GM18868 (cell line): ENCODE data around the gene CFTR.
A peak's percentile ranks its signal among the peaks of the same experiment; 100 is the strongest.
"Not testable (repeated sequence)": the region's sequence is repeated elsewhere in the genome, so short reads cannot be mapped to it uniquely, and the experiment has no call there.

Source experiments
- ATAC-seq: cut with Tn5 transposase; IDR thresholded peaks from one replicate; pipeline ENCODE4 v1.9.1; 2021; ENCODE audit warnings: mild to moderate bottlenecking, moderate library complexity; ENCODE audit not compliant: unreplicated experiment

Gene CFTR

DNA sequence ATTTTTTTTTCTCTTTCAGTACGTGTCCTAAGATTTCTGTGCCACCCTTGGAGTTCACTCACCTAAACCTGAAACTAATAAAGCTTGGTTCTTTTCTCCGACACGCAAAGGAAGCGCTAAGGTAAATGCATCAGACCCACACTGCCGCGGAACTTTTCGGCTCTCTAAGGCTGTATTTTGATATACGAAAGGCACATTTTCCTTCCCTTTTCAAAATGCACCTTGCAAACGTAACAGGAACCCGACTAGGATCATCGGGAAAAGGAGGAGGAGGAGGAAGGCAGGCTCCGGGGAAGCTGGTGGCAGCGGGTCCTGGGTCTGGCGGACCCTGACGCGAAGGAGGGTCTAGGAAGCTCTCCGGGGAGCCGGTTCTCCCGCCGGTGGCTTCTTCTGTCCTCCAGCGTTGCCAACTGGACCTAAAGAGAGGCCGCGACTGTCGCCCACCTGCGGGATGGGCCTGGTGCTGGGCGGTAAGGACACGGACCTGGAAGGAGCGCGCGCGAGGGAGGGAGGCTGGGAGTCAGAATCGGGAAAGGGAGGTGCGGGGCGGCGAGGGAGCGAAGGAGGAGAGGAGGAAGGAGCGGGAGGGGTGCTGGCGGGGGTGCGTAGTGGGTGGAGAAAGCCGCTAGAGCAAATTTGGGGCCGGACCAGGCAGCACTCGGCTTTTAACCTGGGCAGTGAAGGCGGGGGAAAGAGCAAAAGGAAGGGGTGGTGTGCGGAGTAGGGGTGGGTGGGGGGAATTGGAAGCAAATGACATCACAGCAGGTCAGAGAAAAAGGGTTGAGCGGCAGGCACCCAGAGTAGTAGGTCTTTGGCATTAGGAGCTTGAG lies at the start of gene CFTR:
TSS of gene CFTR (plus strand) at position 801 of the 830 bp plus-strand sequence. CDS start 70 bp downstream, outside the sequence.
- no peak for ATAC-seq

DNA sequence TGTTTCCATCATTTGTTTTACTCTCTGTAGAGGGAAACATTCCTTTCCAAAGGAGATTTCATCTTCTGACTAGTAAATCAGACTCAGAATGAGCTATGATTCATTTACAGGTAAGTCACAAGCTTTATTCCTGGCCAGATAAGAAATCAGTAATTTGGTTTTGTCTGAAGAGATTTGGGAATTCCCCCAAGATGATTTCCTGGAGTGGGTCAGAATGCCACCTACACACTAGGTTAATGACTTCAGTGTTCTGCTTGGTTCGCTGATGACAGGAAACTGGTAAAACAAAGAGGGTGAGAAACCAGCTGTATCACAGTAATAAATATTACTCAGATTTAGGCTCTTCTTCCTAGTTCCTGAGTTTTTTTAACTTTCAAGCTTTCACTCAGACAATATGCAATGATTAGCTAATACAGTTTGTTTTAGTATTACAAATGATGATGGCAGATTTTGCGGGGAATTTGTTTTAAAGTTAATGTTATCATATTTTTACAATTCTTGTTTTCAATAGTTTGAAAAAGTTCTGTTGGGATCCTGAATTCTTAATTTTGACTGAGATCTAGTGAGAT lies 44.3 kb upstream of the CFTR start:
- ATAC-seq = peak; percentile 99

DNA sequence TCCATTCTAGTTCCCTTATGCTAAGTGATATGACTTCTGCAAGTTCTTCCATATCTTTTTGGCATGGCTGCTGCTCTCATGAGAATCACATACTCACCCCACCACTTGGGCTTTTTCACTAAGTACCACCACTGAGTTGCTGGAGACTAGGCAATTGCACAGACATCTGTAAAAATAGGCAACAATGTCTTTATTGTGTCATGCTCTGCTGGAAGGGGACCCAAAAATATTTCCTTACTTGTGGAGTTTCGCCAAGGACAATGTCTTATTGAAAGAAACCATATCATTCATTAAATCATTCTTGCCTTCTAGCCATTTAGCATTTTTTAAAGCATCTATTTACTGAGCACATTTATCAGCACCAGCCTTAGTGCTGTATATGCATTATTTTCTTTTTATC lies 35.2 kb upstream of the CFTR start:
- no peak for ATAC-seq

DNA sequence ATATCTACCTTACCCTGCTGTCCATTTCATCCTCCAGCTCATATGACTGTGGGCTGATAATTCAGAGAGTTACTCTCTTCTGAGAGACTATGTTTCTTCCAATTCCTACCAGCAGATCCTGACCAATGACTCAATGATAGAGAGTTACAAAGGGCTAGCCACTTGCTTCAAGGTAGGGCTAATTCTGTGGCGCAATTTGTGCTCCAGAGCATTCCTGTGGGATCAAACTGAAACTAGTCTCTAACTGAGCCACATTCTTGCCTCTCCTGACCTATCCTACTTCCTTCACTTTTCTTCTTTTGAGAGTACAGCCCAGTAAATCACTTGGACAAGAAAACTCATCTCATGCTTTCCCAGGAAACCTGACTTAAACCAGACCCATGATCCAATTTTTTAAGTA lies 34.6 kb upstream of the CFTR start:
- ATAC-seq = no peak

DNA sequence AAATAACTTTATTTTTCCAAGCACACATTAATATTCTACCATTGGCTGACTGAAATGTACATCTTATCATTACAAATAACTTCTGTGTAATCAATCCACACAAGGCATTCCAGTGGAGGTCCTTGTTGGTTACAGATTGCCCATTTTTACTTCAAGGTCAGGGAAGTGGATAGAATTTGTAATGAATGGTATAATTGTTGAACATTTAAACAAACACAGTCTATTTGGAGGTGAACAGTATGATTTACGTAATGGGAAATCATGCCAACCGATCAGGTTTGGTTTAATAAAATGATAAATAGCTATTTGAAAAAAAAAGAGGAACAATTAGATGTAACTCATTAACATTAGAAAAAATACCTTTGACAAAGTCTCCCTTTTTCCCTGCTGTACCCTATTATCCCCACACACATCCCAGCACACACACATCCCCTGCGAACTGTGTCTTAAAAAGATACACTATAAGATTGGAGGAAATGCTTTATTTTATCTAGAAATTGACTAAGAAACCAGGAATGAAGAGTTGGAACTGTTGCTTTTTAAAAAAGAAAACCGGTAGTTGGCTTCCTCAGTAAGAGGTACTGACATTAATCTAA lies 33.5 kb upstream of the CFTR start:
- ATAC-seq = no peak

- no peak for ATAC-seq
Measured at GRCh38 chr7:117448655-117449054, 31.2 kb upstream of the CFTR start.

DNA sequence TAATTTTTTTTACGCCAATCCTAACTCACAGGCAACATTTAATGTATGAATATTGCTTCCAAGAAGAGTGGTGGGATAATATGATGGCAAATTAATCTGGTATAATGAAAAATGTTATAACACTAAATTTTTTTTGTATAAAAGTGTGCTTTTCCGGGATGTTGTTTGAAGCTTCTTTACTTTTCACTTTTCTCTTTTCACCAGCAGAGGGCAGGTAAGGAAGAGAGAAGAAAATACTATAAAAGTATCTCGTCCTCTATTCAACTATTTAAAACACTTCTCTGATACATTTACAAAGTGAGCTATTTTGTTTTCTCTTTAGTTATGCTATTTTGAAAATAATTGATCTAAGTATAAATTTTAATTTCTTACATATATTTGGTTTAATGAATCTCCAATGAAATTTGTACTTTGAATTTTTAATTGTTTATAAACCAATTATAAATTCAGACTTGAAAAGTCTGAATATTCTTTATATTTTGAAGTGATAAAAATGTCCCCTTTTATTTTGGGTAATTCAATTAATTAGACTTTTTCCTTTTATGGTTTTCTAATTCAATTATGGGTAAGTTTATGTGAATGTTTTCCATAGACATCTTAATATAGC lies 20.7 kb upstream of the CFTR start:
- ATAC-seq = peak; percentile 49

GRCh38 chr7:117459735-117460134 lies 20.1 kb upstream of the CFTR start:
- no peak for ATAC-seq

- ATAC-seq = not testable (repeated sequence)
Measured at GRCh38 chr7:117460815-117461214, 19.0 kb upstream of the CFTR start.

GRCh38 chr7:117468174-117468573 lies 11.7 kb upstream of the CFTR start:
- no peak for ATAC-seq

DNA sequence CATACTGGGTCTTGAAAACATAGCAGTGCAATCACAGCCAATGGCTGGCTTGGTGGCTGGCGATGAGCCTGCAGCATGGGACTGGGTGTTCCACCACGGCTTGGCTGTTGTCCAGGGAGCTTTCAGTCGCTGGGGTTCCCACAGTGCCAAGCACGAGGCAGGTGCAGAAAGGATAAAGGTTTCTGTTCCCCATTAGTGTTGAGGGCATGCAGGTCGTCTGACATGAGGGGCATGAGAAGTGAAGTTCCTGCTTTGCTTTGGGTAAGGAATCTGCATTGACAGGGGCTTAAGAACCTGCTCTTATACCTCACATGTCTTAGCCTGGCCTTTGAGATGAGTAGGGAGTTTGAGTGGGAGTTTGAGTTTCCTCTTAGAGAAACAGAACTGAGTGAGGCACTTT lies 9.0 kb upstream of the CFTR start:
- peak; percentile 77 for ATAC-seq

GRCh38 chr7:117472335-117472734 lies 7.5 kb upstream of the CFTR start:
- peak; percentile 52 for ATAC-seq

DNA sequence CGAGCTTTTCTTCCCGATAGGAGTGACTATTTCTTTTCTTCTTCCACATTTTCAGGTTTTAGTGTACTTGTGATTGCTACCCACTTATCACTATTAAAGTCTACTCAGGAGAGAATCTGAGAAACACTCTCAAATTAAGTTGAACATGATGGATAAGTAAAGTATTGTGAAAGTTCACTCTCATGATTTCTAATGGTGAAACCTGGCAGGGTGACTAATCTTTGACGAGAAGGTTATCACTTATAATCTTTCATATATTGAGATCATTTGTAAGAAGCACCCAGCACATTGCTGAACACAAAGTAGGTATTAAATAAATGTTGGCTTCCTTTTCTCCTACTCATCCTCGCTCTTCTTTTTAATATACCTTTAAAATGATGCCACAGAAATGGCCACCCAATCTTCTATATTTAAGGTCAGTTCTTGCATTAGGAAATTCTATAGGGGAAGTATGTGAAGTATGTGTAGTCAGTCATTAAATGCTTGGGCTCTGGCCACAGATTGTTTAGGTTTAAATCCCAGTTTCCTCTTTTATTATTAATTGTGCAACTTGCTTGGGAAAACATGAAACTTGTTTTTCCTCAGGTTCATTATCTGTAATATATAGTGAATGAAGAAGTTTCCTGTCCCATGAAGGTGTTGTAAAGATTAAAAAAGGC lies 3.1 kb upstream of the CFTR start:
- no peak for ATAC-seq

GRCh38 chr7:117478836-117479224 lies 995 bp upstream of the CFTR start:
- ATAC-seq = no peak

- no peak for ATAC-seq
Measured at GRCh38 chr7:117480055-117480362, 184 bp downstream of the CFTR start.

DNA sequence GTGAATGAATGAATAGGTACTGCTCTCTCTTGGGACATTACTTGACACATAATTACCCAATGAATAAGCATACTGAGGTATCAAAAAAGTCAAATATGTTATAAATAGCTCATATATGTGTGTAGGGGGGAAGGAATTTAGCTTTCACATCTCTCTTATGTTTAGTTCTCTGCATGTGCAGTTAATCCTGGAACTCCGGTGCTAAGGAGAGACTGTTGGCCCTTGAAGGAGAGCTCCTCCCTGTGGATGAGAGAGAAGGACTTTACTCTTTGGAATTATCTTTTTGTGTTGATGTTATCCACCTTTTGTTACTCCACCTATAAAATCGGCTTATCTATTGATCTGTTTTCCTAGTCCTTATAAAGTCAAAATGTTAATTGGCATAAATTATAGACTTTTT lies 1.2 kb downstream of the CFTR start:
- ATAC-seq = no peak

GRCh38 chr7:117485118-117485620 lies 5.3 kb downstream of the CFTR start:
- no peak for ATAC-seq

- ATAC-seq = no peak
Measured at GRCh38 chr7:117489016-117489415, 9.2 kb downstream of the CFTR start.

GRCh38 chr7:117489430-117489829 lies 9.6 kb downstream of the CFTR start:
- no peak for ATAC-seq

DNA sequence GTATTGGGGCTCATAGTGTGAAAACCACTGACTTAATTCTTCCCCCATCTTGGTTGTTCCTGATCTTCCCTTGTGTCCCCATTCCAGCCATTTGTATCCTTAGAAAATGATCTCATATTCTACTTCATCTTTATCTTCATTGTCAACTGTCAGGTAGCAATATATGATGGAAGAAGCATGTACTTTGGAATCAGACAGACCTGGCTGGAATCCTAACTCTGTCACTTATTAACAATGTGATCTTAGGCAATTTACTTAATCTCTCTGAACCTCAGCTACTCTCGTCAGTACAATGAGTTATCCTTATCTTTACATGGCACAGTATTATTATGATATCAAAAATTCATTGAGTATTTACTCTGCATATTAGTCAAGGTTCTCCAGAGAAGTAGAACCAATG lies 10.1 kb downstream of the CFTR start:
- ATAC-seq = no peak

DNA sequence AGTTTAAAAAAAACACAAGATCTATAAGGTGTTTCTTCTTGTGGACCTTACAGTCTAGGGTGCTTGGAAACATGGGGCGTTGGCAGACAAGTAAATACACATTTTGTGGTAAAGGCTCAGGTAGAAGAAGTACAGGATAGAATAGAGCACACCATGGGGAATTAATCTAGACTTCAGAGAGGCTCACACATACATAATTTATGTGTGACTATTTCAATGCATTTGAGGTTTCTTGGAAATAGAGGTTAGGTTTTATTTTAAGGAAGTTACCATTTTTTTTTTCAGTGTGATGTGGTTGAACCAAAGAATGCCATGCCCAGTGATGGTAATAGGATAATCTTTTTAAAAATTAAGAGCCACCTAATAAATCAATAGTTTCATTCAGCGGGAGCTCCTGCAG lies 12.8 kb downstream of the CFTR start:
- ATAC-seq = no peak
